Lower lobe of right lung (tissue), 2 donors: ENCODE data around the gene RMI1. TPM values are rescaled to one million over a fixed set of nuclear protein-coding genes. Genes with fewer than 3 reads are reported as not detected.
A peak's percentile ranks its signal among the peaks of the same experiment; 100 is the strongest.
"Not testable (repeated sequence)": the region's sequence is repeated elsewhere in the genome, so short reads cannot be mapped to it uniquely, and the experiment has no call there.

Source experiments
- ATAC-seq, 2 donors: fragments of 200-7000 bp; cut with Tn5 transposase; one replicate each; pipeline ENCODE4 v1.9.1; 2020 to 2022; ENCODE audit warnings: mild to moderate bottlenecking in 2 of 2, moderate library complexity in 2 of 2
- DNase-seq: peaks from one replicate; pipeline ENCODE4 v3.0.0-alpha.2; 2020
- H3K27ac ChIP-seq: fragments of 200-600 bp; one replicate; pipeline ENCODE4 v1.8.0; 2022
- H3K27me3 ChIP-seq: fragments of 200-600 bp; one replicate; pipeline ENCODE4 v1.8.0; 2022; ENCODE audit warnings: low read depth
- H3K36me3 ChIP-seq: fragments of 200-600 bp; one replicate; pipeline ENCODE4 v1.8.0; 2022; ENCODE audit warnings: mild to moderate bottlenecking
- H3K4me1 ChIP-seq: fragments of 200-600 bp; one replicate; pipeline ENCODE4 v1.8.0; 2022
- H3K4me3 ChIP-seq: fragments of 200-600 bp; one replicate; pipeline ENCODE4 v1.8.0; 2022; ENCODE audit warnings: mild to moderate bottlenecking
- H3K9me3 ChIP-seq: fragments of 200-600 bp; one replicate; pipeline ENCODE4 v1.8.0; 2022
- CTCF ChIP-seq: fragments of 200-600 bp; IDR thresholded peaks from one replicate; pipeline ENCODE4 v1.8.0; 2022; ENCODE audit warnings: antibody characterized with exemption, mild to moderate bottlenecking
- intact Hi-C: fragments of 100-400 bp; cut with DNase I; formaldehyde crosslinking; loops from one replicate; pipeline ENCODE4 v1.11.0; 2022
- total RNA-seq: library from RNA; stranded (reverse); fragmentation: NEBNext Ultra II Directional; extraction: Animal tissue kit (Norgen Biotek cat#: 25700); gene quantifications from one replicate; pipeline ENCODE4 v1.2.1, GENCODE V29; 2021
- donor health status: DM: no; HTN: yes; CAD: no; lungs with severe emphysema.

The RMI1 gene
- total RNA-seq, 1 donor from 2014 or later = 6.7 TPM

DNA sequence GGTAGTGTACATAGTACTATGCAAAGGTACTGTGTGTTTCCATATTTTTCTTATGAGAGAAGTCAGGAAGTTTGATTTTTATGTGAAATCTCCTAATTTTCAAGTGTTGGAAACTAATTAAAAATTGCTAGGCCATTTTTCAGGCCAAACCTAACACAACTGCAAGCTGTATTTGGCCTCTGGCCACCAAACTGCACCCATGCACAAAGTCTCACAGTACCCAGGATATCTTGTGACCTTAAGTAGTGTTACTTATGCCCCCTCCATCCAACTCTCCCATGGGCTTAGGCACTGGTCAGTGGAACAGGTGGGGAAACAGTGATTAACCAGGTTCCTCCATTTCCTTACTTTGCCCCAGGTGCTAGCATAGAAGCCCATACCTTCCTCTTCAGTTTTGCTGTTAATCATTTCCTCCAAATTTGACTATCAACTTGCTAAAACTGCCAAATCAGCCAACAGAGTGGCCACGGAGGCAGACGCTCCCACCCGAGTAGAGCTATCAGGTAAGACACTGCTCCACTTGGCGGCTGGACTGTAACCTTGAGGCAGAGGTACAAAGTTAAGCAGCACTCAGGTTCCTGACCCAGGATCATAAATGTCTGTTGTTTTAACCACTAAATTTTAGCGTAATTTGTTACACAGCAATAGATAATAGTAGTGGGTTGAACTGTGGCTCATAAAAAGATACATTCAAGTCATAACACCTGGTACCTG is 39.9 kb upstream of the RMI1 start:
- Histone ChIP-seq H3K4me1 (no peaks in the 10 kb centered on the region), H3K27me3 (no peaks in the 10 kb centered on the region), H3K4me3 (no peak overlapping the region), H3K27ac (no peak overlapping the region), H3K9me3 (no peaks in the 10 kb centered on the region), H3K36me3 (peaks cover 66% of the 10 kb centered on the region)
- no peak for TF ChIP-seq CTCF
- ATAC-seq (no peak), DNase-seq (no peak)
- intact Hi-C loops = no loop called here

- H3K36me3 ChIP-seq = peaks cover 54% of the 10 kb centered on the region
- intact Hi-C loops, ATAC-seq, H3K4me3 ChIP-seq, H3K4me1 ChIP-seq, H3K9me3 ChIP-seq, H3K27me3 ChIP-seq, H3K27ac ChIP-seq, DNase-seq: not testable (repeated sequence)
Observed at GRCh38 chr9:83948096-83948495, 32.5 kb upstream of the RMI1 start.

DNA sequence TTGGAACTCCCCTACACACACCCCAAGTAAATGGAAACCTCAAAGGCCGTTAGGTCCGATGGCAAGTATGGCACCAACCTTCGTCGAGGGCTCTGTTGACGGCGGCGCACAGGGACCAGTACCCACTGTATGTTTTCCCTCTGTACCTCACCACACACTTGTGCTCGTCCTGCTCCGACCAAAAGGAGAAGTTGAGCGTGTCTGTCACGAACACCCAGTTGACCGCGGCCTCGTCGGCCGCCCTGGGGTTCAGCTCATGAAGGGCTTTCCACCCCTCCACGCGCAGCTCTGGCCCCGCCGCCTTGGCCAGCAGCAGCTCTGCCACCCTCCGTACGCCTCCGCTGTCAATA is 24.5 kb upstream of the RMI1 start:
- intact Hi-C loops = no loop called here

GRCh38 chr9:83956436-83957247 is 24.0 kb upstream of the RMI1 start:
- peak; percentile 91 for DNase-seq
- no peaks in the 10 kb centered on the region for H3K9me3 ChIP-seq
- H3K27me3 ChIP-seq = no peaks in the 10 kb centered on the region
- H3K36me3 ChIP-seq = peaks cover 28% of the 10 kb centered on the region
- no peak for TF ChIP-seq CTCF
- intact Hi-C loops = no loop called here
- peaks cover 18% of the 10 kb centered on the region for H3K4me1 ChIP-seq
- H3K4me3 ChIP-seq = peak overlapping the region; percentile 77
- peak; percentile 95 to 97 for ATAC-seq
- peak overlapping the region; percentile 95 for H3K27ac ChIP-seq

More for the DNA sequence above, 24.5 kb upstream of the RMI1 start:
- Histone ChIP-seq H3K36me3 (peaks cover 34% of the 10 kb centered on the region), H3K27me3 (no peaks in the 10 kb centered on the region), H3K27ac (peak overlapping the region; percentile 95), H3K4me1 (peaks cover 18% of the 10 kb centered on the region), H3K4me3 (peak overlapping the region; percentile 77), H3K9me3 (no peaks in the 10 kb centered on the region)
- DNase-seq = peak; percentile 77
- peak; percentile 74 to 86 for ATAC-seq
- no peak for TF ChIP-seq CTCF

DNA sequence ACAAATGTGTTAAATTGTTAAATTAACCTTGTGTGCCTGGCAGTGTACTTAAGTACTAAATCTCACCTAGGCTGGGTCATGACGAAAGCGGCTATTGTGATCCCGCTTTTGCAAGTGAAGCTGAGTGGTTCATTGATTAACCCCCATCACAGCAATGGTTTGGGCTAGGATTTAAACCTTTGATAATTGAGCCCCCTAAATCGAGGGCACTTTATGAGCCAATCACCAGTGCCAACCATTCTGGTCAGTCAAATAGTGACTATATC is 23.4 kb upstream of the RMI1 start:
- H3K27ac ChIP-seq = peak overlapping the region; percentile 95
- no peak for DNase-seq
- peak in 1 of 2 donors; percentile 13 for ATAC-seq
- intact Hi-C loops = no loop called here
- H3K9me3 ChIP-seq = no peaks in the 10 kb centered on the region
- H3K27me3 ChIP-seq = no peaks in the 10 kb centered on the region
- peak overlapping the region; percentile 77 for H3K4me3 ChIP-seq
- no peak for TF ChIP-seq CTCF
- H3K4me1 ChIP-seq = peaks cover 18% of the 10 kb centered on the region
- H3K36me3 ChIP-seq = peaks cover 23% of the 10 kb centered on the region

GRCh38 chr9:83959061-83959460 is 21.5 kb upstream of the RMI1 start:
- ATAC-seq = no peak
- no peak overlapping the region for H3K27ac ChIP-seq
- peaks cover 18% of the 10 kb centered on the region for H3K4me1 ChIP-seq
- H3K36me3 ChIP-seq = peaks cover 4% of the 10 kb centered on the region
- H3K27me3 ChIP-seq = no peaks in the 10 kb centered on the region
- TF ChIP-seq CTCF = no peak
- no peak overlapping the region for H3K4me3 ChIP-seq
- no peaks in the 10 kb centered on the region for H3K9me3 ChIP-seq
- intact Hi-C loops = no loop called here
- no peak for DNase-seq
